ENCODE results near the gene KCNA3. TPM values are rescaled to one million over a fixed set of nuclear protein-coding genes. Genes with fewer than 3 reads are reported as not detected.
A peak's percentile ranks its signal among the peaks of the same experiment; 100 is the strongest.

The KCNA3 gene
- polyA plus RNA-seq, 1 of the 3 experiments (the other 2 are of a cell fraction) = not detected

GRCh38 chr1:110717179-110717578 is 42.4 kb upstream of the KCNA3 start (continued):
- TF ChIP-seq RAD21 (IDR thresholded peaks at IDR 0.05; ENCODE audit: low read length) (no peak), CHD2 (IDR thresholded peaks at IDR 0.05; ENCODE audit: low read length, partially characterized antibody) (no peak), EP300 (IDR thresholded peaks at IDR 0.05; ENCODE audit: borderline replicate concordance in 1 of 2, low read depth in 1 of 2, low read length in 1 of 2) (no peak), YY1 (IDR thresholded peaks at IDR 0.05; ENCODE audit: low read depth) (no peak), FOXJ3 (CRISPR knock-in tag; IDR thresholded peaks at IDR 0.05) (no peak), ELF1 (IDR thresholded peaks at IDR 0.05) (no peak), FOXM1 (IDR thresholded peaks at IDR 0.05; ENCODE audit: low read depth) (no peak), MAX (IDR thresholded peaks at IDR 0.05; ENCODE audit: low read depth) (no peak), SMC3 (IDR thresholded peaks at IDR 0.05; ENCODE audit: low read depth, low read length) (no peak), NFIC (IDR thresholded peaks at IDR 0.05; ENCODE audit: borderline replicate concordance) (no peak), RXRA (IDR thresholded peaks at IDR 0.05; ENCODE audit: borderline replicate concordance, low read depth) (no peak)
- TF ChIP-seq, protein P1, sequence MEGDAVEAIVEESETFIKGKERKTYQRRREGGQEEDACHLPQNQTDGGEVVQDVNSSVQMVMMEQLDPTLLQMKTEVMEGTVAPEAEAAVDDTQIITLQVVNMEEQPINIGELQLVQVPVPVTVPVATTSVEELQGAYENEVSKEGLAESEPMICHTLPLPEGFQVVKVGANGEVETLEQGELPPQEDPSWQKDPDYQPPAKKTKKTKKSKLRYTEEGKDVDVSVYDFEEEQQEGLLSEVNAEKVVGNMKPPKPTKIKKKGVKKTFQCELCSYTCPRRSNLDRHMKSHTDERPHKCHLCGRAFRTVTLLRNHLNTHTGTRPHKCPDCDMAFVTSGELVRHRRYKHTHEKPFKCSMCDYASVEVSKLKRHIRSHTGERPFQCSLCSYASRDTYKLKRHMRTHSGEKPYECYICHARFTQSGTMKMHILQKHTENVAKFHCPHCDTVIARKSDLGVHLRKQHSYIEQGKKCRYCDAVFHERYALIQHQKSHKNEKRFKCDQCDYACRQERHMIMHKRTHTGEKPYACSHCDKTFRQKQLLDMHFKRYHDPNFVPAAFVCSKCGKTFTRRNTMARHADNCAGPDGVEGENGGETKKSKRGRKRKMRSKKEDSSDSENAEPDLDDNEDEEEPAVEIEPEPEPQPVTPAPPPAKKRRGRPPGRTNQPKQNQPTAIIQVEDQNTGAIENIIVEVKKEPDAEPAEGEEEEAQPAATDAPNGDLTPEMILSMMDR (IDR thresholded peaks at IDR 0.05) = no peak
- TF ChIP-seq, protein P2, sequence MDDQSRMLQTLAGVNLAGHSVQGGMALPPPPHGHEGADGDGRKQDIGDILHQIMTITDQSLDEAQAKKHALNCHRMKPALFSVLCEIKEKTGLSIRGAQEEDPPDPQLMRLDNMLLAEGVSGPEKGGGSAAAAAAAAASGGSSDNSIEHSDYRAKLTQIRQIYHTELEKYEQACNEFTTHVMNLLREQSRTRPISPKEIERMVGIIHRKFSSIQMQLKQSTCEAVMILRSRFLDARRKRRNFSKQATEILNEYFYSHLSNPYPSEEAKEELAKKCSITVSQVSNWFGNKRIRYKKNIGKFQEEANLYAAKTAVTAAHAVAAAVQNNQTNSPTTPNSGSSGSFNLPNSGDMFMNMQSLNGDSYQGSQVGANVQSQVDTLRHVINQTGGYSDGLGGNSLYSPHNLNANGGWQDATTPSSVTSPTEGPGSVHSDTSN (IDR thresholded peaks at IDR 0.05) = no peak

- no peak overlapping the region for H3K9ac ChIP-seq
- no peaks in the 10 kb centered on the region for H3K9me3 ChIP-seq
- WGBS (ENCODE audit: low lambda C conversion rate) = 0% methylated on average over 3 of the region's 3 CpGs
- CTCF ChIA-PET = interaction anchor here (0.9 to 2.0 kb wide), 9 partner anchors 21 to 159 kb away, joined by 3 to 6 read pairs (median 3); no protein-coding TSS in a partner anchor
- H3K4me1 ChIP-seq (ENCODE audit: control insufficient read depth in 1 of 2, insufficient read depth in 2 of 2, low read depth in 1 of 2, low read length in 1 of 2) = peaks cover 0 to 6% of the 10 kb centered on the region in 2 experiments; a peak in 1 of 4 replicates
- DNase-seq = peak; percentile 46
- no peaks in the 10 kb centered on the region for H3K79me2 ChIP-seq (ENCODE audit: insufficient read depth)
- no peaks in the 10 kb centered on the region for H3K36me3 ChIP-seq (replicated peaks in 1 of 2; ENCODE audit: control insufficient read depth in 1 of 2, insufficient read depth in 2 of 2, low read length in 1 of 2)
- no peaks in the 10 kb centered on the region for H3F3A ChIP-seq (replicated peaks; ENCODE audit: insufficient read depth)
- POLR2A ChIA-PET = interaction anchor here (1.1 kb wide), 1 partner anchor 39 kb away, joined by 3 read pairs; no protein-coding TSS in a partner anchor
- H2AFZ ChIP-seq (ENCODE audit: low read depth) = no peak overlapping the region
- no peak overlapping the region for H3K27ac ChIP-seq (ENCODE audit: low read depth in 2 of 2, low read length in 1 of 2)
- no peak overlapping the region for H3K4me2 ChIP-seq
- H3K27me3 ChIP-seq (ENCODE audit: insufficient read depth) = no peaks in the 10 kb centered on the region
- no peaks in the 10 kb centered on the region for H4K20me1 ChIP-seq (ENCODE audit: insufficient read depth)
- peak; percentile 70 for TF ChIP-seq GATA2 (CRISPR knock-in tag; IDR thresholded peaks at IDR 0.05)
- TF ChIP-seq CHD2 (IDR thresholded peaks at IDR 0.05; ENCODE audit: low read length, partially characterized antibody) = no peak
- no peak for TF ChIP-seq RXRA (IDR thresholded peaks at IDR 0.05; ENCODE audit: borderline replicate concordance, low read depth)
- no peak for TF ChIP-seq SIN3A (IDR thresholded peaks at IDR 0.05; ENCODE audit: borderline replicate concordance, low read depth, low read length)
- no peak for TF ChIP-seq FOXJ3 (CRISPR knock-in tag; IDR thresholded peaks at IDR 0.05)
- no peak overlapping the region for H3K4me3 ChIP-seq (ENCODE audit: low read depth in 2 of 2, low read length in 1 of 2)
- no peaks in the 10 kb centered on the region for H3K9me2 ChIP-seq
Observed at GRCh38 chr1:110714374-110714995, 39.7 kb upstream of the KCNA3 start.

All from SK-N-SH (cell line).